Heart left ventricle (tissue), 13 donors: ENCODE data around the gene ATP6V0A1.

Source experiments
- POLR2A ChIP-seq, 2 donors: fragments of 450-650 bp; IDR thresholded peaks; one replicate each; pipeline ENCODE4 v1.6.1; 2017; ENCODE audit warnings: antibody characterized with exemption in 2 of 2, mild to moderate bottlenecking in 2 of 2, moderate library complexity in 2 of 2
- TF ChIP-seq, protein P1 (sequence below), 12 donors: fragments of 200-600 bp; sonication (generic) in 4 of 12; IDR thresholded peaks; one replicate each; pipeline versions ENCODE4 v1.5.0 to v1.8.0; 2018 to 2022; ENCODE audit warnings: antibody characterized with exemption in 12 of 12, mild to moderate bottlenecking in 5 of 12
- donor health status: ischemic (EF 13 %, LVEDD 7.1; RV severe dilation, severe dysfunction).
- donor health status: DM: no; HTN: yes; CAD: no.
- donor health status: DM: no; HTN: no; CAD: no.
- donor health status: ischemic (EF 25% LVEDD 6.9; RV normal size, moderate dysfunction).
- donor health status: ischemic (EF 25% LVEDD 5.7; RV mildly dilated, moderate dysfunction).
- donor health status: ischemic (EF 35%, LVEDD 5.7; RV mildly dilated, moderate dysfunction).
- donor health status: nonischemic (EF 11% LVEDD 7.7; RV severe dilation, severe dysfunction).
- donor health status: DM: yes; HTN: yes; CAD: no.
- donor health status: PGD.
- donor health status: ischemic (EF 29% LVEDD 5.4; RV normal size, mild dysfunction).
- donor health status: nonischemic (EF 23%, LVEDD 6.1; RV moderate dilation, normal function).

DNA sequence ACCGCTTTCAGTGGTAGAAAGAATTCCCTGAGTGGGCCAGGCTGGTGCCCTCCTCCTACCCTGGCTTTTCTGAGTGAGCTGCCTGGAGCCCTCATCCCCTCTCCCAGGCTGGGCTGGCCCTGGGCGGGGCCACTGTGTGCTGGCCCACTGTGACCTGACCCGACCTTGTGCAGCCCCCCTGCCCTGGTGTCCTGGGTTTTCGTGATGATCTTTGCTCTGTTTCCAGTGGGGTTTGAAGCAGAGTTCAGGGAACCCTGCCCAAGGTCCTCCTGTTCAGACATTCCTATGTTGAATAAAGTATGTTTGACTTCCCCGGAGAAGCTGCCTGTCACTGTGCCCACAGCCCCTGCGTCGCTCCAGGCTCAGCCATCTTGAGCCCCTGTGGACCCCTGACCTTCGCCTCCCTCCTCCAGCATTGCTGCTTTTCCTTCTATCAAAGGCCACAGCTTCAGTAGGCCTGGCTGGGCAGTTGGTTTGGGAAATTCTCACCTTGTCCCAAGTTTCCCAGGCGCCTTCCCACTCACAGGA lies 63.6 kb downstream of the ATP6V0A1 start:
- TF ChIP-seq, protein P1, sequence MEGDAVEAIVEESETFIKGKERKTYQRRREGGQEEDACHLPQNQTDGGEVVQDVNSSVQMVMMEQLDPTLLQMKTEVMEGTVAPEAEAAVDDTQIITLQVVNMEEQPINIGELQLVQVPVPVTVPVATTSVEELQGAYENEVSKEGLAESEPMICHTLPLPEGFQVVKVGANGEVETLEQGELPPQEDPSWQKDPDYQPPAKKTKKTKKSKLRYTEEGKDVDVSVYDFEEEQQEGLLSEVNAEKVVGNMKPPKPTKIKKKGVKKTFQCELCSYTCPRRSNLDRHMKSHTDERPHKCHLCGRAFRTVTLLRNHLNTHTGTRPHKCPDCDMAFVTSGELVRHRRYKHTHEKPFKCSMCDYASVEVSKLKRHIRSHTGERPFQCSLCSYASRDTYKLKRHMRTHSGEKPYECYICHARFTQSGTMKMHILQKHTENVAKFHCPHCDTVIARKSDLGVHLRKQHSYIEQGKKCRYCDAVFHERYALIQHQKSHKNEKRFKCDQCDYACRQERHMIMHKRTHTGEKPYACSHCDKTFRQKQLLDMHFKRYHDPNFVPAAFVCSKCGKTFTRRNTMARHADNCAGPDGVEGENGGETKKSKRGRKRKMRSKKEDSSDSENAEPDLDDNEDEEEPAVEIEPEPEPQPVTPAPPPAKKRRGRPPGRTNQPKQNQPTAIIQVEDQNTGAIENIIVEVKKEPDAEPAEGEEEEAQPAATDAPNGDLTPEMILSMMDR (IDR thresholded peaks at IDR 0.05), result no peak
- TF ChIP-seq POLR2A (IDR thresholded peaks at IDR 0.05), result no peak
